ENCODE measurements around the gene MYLK4.

The MYLK4 gene

GRCh38 chr6:2635911-2636310 is 114.8 kb downstream of the MYLK4 start:
- in situ Hi-C loops (cut with MboI; ENCODE audit: low sequenced_read_pairs) = loop anchor here (25.0 kb wide), 1 partner anchor 1049 kb away; no protein-coding TSS in a partner anchor

GRCh38 chr6:2634139-2634964 is 116.4 kb downstream of the MYLK4 start:
- in situ Hi-C loops (cut with MboI; ENCODE audit: low sequenced_read_pairs) = loop anchor here (25.0 kb wide), 1 partner anchor 1047 kb away; no protein-coding TSS in a partner anchor

- in situ Hi-C loops (cut with MboI; ENCODE audit: low sequenced_read_pairs) = loop anchor here (25.0 kb wide), 1 partner anchor 1046 kb away; no protein-coding TSS in a partner anchor
Observed at GRCh38 chr6:2633736-2634135, 117.0 kb downstream of the MYLK4 start.

- in situ Hi-C loops (cut with MboI; ENCODE audit: low sequenced_read_pairs) = loop anchor here (25.0 kb wide), 1 partner anchor 1046 kb away; no protein-coding TSS in a partner anchor
Observed at GRCh38 chr6:2632976-2633584, 117.6 kb downstream of the MYLK4 start.

GRCh38 chr6:2632368-2632767 is 118.4 kb downstream of the MYLK4 start:
- in situ Hi-C loops (cut with MboI; ENCODE audit: low sequenced_read_pairs) = loop anchor here (25.0 kb wide), 1 partner anchor 1045 kb away; no protein-coding TSS in a partner anchor

- in situ Hi-C loops (cut with MboI; ENCODE audit: low sequenced_read_pairs) = loop anchor here (25.0 kb wide), 1 partner anchor 1044 kb away; no protein-coding TSS in a partner anchor
Observed at GRCh38 chr6:2630891-2631571, 119.7 kb downstream of the MYLK4 start.

GRCh38 chr6:2630359-2630758 is 120.4 kb downstream of the MYLK4 start:
- in situ Hi-C loops (cut with MboI; ENCODE audit: low sequenced_read_pairs) = loop anchor here (25.0 kb wide), 1 partner anchor 1043 kb away; no protein-coding TSS in a partner anchor

GRCh38 chr6:2626401-2626800 is 124.3 kb downstream of the MYLK4 start:
- in situ Hi-C loops (cut with MboI; ENCODE audit: low sequenced_read_pairs) = loop anchor here (25.0 kb wide), 1 partner anchor 1039 kb away; no protein-coding TSS in a partner anchor

GRCh38 chr6:2625581-2625980 is 125.1 kb downstream of the MYLK4 start:
- in situ Hi-C loops (cut with MboI; ENCODE audit: low sequenced_read_pairs) = loop anchor here (25.0 kb wide), 1 partner anchor 1038 kb away; no protein-coding TSS in a partner anchor

- in situ Hi-C loops (cut with MboI; ENCODE audit: low sequenced_read_pairs) = no loop called here
Observed at GRCh38 chr6:2624177-2624576, 126.5 kb downstream of the MYLK4 start.

- in situ Hi-C loops (cut with MboI; ENCODE audit: low sequenced_read_pairs) = no loop called here
Observed at GRCh38 chr6:2623295-2623694, 127.4 kb downstream of the MYLK4 start.

- in situ Hi-C loops (cut with MboI; ENCODE audit: low sequenced_read_pairs) = no loop called here
Observed at GRCh38 chr6:2622671-2623070, 128.1 kb downstream of the MYLK4 start.

GRCh38 chr6:2619651-2620050 is 131.1 kb downstream of the MYLK4 start:
- in situ Hi-C loops (cut with MboI; ENCODE audit: low sequenced_read_pairs) = no loop called here

- in situ Hi-C loops (cut with MboI; ENCODE audit: low sequenced_read_pairs) = no loop called here
Observed at GRCh38 chr6:2617729-2618128, 133.0 kb downstream of the MYLK4 start.

GRCh38 chr6:2616811-2617210 is 133.9 kb downstream of the MYLK4 start:
- in situ Hi-C loops (cut with MboI; ENCODE audit: low sequenced_read_pairs) = no loop called here

- in situ Hi-C loops (cut with MboI; ENCODE audit: low sequenced_read_pairs) = no loop called here
Observed at GRCh38 chr6:2615251-2615650, 135.5 kb downstream of the MYLK4 start.

- in situ Hi-C loops (cut with MboI; ENCODE audit: low sequenced_read_pairs) = no loop called here
Observed at GRCh38 chr6:2614846-2615245, 135.9 kb downstream of the MYLK4 start.

- in situ Hi-C loops (cut with MboI; ENCODE audit: low sequenced_read_pairs) = no loop called here
Observed at GRCh38 chr6:2614155-2614554, 136.6 kb downstream of the MYLK4 start.
